ENCODE measurements around the gene SOHLH1. TPM values are rescaled to one million over a fixed set of nuclear protein-coding genes. Genes with fewer than 3 reads are reported as not detected.

Gene SOHLH1
- total and polyA plus RNA-seq, 10 of the 15 experiments (the other 5 are each of a cell fraction or from before 2014, with no cell fraction given), result not detected

- no peak for TF ChIP-seq ETV6 (conservative IDR thresholded peaks at IDR 0.05 in 1 of 2, IDR thresholded peaks at IDR 0.05 in 1 of 2; ENCODE audit: borderline replicate concordance in 1 of 2, low read depth in 1 of 2)
- TF ChIP-seq MEF2B (IDR thresholded peaks at IDR 0.05; ENCODE audit: partially characterized antibody, poor library complexity, severe bottlenecking), result no peak
- no peak for TF ChIP-seq MTA2 (IDR thresholded peaks at IDR 0.05; ENCODE audit: low read depth)
- TF ChIP-seq POLR2AphosphoS5 (IDR thresholded peaks at IDR 0.05; ENCODE audit: low read length), result no peak
- no peak for TF ChIP-seq SMAD1 (IDR thresholded peaks at IDR 0.05; ENCODE audit: low read depth, partially characterized antibody)
- no peak for TF ChIP-seq EP300 (IDR thresholded peaks at IDR 0.05; ENCODE audit: borderline replicate concordance in 1 of 2, control insufficient read depth in 1 of 2, low read depth in 2 of 2, low read length in 2 of 2)
Observed at GRCh38 chr9:135703726-135704125, 4.4 kb upstream of the SOHLH1 start (continued).

- SMC1A ChIA-PET (ENCODE audit: uncharacterized antibody, unreplicated experiment), result no interaction called here
- Histone ChIP-seq H4K20me1 (ENCODE audit: control insufficient read depth, insufficient read depth) (no peaks in the 10 kb centered on the region), H2AFZ (ENCODE audit: control insufficient read depth, low read depth, low read length) (no peak within 1 kb of the TSS), H3K9me3 (replicated peaks; ENCODE audit: control insufficient read depth, insufficient read depth, low read length) (no peaks in the 10 kb centered on the region), H3K27me3 (replicated peaks in 1 of 2; ENCODE audit: control insufficient read depth in 2 of 2, insufficient read depth in 2 of 2, low read length in 1 of 2) (no peaks in the 10 kb centered on the region), H3K9ac (ENCODE audit: control insufficient read depth, insufficient read depth, low read length) (no peak within 1 kb of the TSS), H3K27ac (ENCODE audit: control insufficient read depth, insufficient read depth) (no peak within 1 kb of the TSS), H3K4me3 (no peak within 1 kb of the TSS), H3K4me1 (ENCODE audit: control insufficient read depth, insufficient read depth, low read length) (no peaks in the 10 kb centered on the region), H3K4me2 (ENCODE audit: control insufficient read depth, insufficient read depth) (no peak within 1 kb of the TSS), H3K36me3 (ENCODE audit: control insufficient read depth in 2 of 2, insufficient read depth in 2 of 2, low read length in 1 of 2) (no peaks in the 10 kb centered on the region), H3K79me2 (ENCODE audit: control insufficient read depth, insufficient read depth, low read length) (no peaks in the 10 kb centered on the region)
- intact Hi-C loops (cut with micrococcal nuclease; ENCODE audit: unreplicated experiment), result no loop called here
- no peak for TF ChIP-seq POLR2AphosphoS5 (IDR thresholded peaks at IDR 0.05; ENCODE audit: low read length)
- no peak for TF ChIP-seq MEF2A (IDR thresholded peaks at IDR 0.05; ENCODE audit: insufficient read depth, low read depth, low read length)
- peak; percentile 36 for TF ChIP-seq SMC3 (IDR thresholded peaks at IDR 0.05; ENCODE audit: borderline replicate concordance, low read length)
- TF ChIP-seq CBFB (IDR thresholded peaks at IDR 0.05; ENCODE audit: low read depth), result no peak
- peak; percentile 68 to 79 (median 70); a peak in 5 of 6 replicates for TF ChIP-seq CTCF (IDR thresholded peaks at IDR 0.05 in 2 of 3, conservative IDR thresholded peaks at IDR 0.05 in 1 of 3; ENCODE audit: control insufficient read depth in 2 of 3, extremely low read depth in 1 of 3, insufficient read depth in 1 of 3, low read depth in 3 of 3, low read length in 3 of 3)
- TF ChIP-seq PML (IDR thresholded peaks at IDR 0.05; ENCODE audit: low read length), result no peak
- peak; percentile 51 for TF ChIP-seq RAD21 (IDR thresholded peaks at IDR 0.05; ENCODE audit: insufficient read depth, low read depth, low read length)
- TF ChIP-seq CHD1 (IDR thresholded peaks at IDR 0.05; ENCODE audit: low read depth, low read length), result no peak
- TF ChIP-seq YY1 (IDR thresholded peaks at IDR 0.05; ENCODE audit: low read depth, low read length), result 0 out of 2 replicates have a peak, but pooled peaks have one; percentile 17
- WGBS (ENCODE audit: insufficient coverage, insufficient replicate concordance, low lambda C conversion rate, missing lambda C conversion rate), result 20% methylated on average over 56 of the region's 66 CpGs
- ATAC-seq, result peak; percentile 91
- CTCF ChIA-PET, result no interaction called here
- no peak for DNase-seq (ENCODE audit: low read depth, low spot score)
- FAIRE-seq, result no peak
- RAD21 ChIA-PET (ENCODE audit: unreplicated experiment), result no interaction called here
- BruUV-seq (replicated peaks), result no TSS peak
- POLR2A ChIA-PET, result no interaction called here
- in situ Hi-C loops (cut with MboI), result no loop called here
Observed at GRCh38 chr9:135701959-135702721, 2.9 kb upstream of the SOHLH1 start, which contains the start of gene KCNT1. Gene KCNT1 (plus strand): TSS chr9:135702185. CDS start chr9:135702259, 74 bp downstream.

Data from GM12878 (cell line).